Vagina (tissue), 2 donors: ENCODE data around the gene FOXS1.

ENCODE experiments used
- CTCF ChIP-seq, 3 experiments: fragments of 450-650 bp in 2 of 3; fragments of 200-600 bp in 1 of 3; sonication (generic) in 1 of 3; IDR thresholded peaks; one replicate each; pipeline ENCODE4 v1.5.1; 2017 to 2019; ENCODE audit warnings: antibody characterized with exemption in 3 of 3, mild to moderate bottlenecking in 2 of 3, moderate library complexity in 2 of 3
- POLR2A ChIP-seq, 2 donors: fragments of 450-650 bp; IDR thresholded peaks; one replicate each; pipeline ENCODE4 v1.6.1; 2017; ENCODE audit warnings: antibody characterized with exemption in 2 of 2, mild to moderate bottlenecking in 2 of 2, moderate library complexity in 2 of 2
- POLR2AphosphoS5 ChIP-seq, 2 donors: sonication (generic); formaldehyde crosslinking; IDR thresholded peaks; one replicate each; pipeline ENCODE4 v1.9.0; 2017; ENCODE audit warnings: antibody characterized with exemption in 2 of 2, mild to moderate bottlenecking in 2 of 2, low read depth in 1 of 2; ENCODE audit not compliant: insufficient read depth in 1 of 2

GRCh38 chr20:31860390-31861134 is 15.2 kb upstream of the FOXS1 start:
- TF ChIP-seq CTCF (IDR thresholded peaks at IDR 0.05) (no peak), POLR2A (IDR thresholded peaks at IDR 0.05) (no peak), POLR2AphosphoS5 (IDR thresholded peaks at IDR 0.05; ENCODE audit: insufficient read depth in 1 of 2, low read depth in 1 of 2) (no peak)
